CD8-positive, alpha-beta memory T cell (primary cell): ENCODE measurements around the gene FBXO11. TPM values are rescaled to one million over a fixed set of nuclear protein-coding genes. Genes with fewer than 3 reads are reported as not detected.

Experiments used
- CTCF ChIA-PET: fragments of 350-600 bp; sonication (Branson Sonifier 250); formaldehyde crosslinking; loops from one replicate; lab custom pipeline; 2021; ENCODE audit warnings: antibody characterized with exemption; lab: Charles Lee
- POLR2A ChIA-PET: fragments of 350-600 bp; sonication (Branson Sonifier 250); formaldehyde crosslinking; loops from one replicate; lab custom pipeline; 2021; ENCODE audit warnings: antibody characterized with exemption; lab: Charles Lee
- DNase-seq, 5 donors: peaks; one replicate each; pipeline versions ENCODE4 v3.0.0 to v3.0.0-alpha.2; 2020 to 2022; ENCODE audit warnings: mixed read lengths in 1 of 5
- H3K27ac ChIP-seq: one replicate; pipeline ENCODE4 v1.7.0; 2013; ENCODE audit warnings: low read depth, mild to moderate bottlenecking, low read length, moderate library complexity
- H3K27me3 ChIP-seq: 2 replicates; pipeline ENCODE4 v1.7.0; 2013; ENCODE audit warnings: low read length, mild to moderate bottlenecking; ENCODE audit not compliant: insufficient read depth, poor library complexity, severe bottlenecking
- H3K36me3 ChIP-seq: 2 replicates; pipeline ENCODE4 v1.7.0; 2013; ENCODE audit warnings: mild to moderate bottlenecking, low read length, moderate library complexity; ENCODE audit not compliant: insufficient read depth
- H3K4me1 ChIP-seq: 2 replicates; pipeline ENCODE4 v1.7.0; 2013; ENCODE audit warnings: mild to moderate bottlenecking, low read length, moderate library complexity; ENCODE audit not compliant: insufficient read depth
- H3K4me3 ChIP-seq: 2 replicates; pipeline ENCODE4 v1.7.0; 2013; ENCODE audit warnings: mild to moderate bottlenecking, low read length
- H3K9me3 ChIP-seq: 2 replicates; pipeline ENCODE4 v1.7.0; 2013; ENCODE audit warnings: mild to moderate bottlenecking, low read length
- H3K27ac Mint-ChIP-seq, 8 donors: one replicate each; pipeline ENCODE4 v1.8.0; 2020 to 2021; ENCODE audit warnings: mixed read lengths in 8 of 8, mild to moderate bottlenecking in 6 of 8, inconsistent platforms in 3 of 8, moderate library complexity in 3 of 8
- H3K27me3 Mint-ChIP-seq, 2 donors: one replicate each; pipeline ENCODE4 v1.8.0; 2020 to 2021; ENCODE audit warnings: mixed read lengths in 2 of 2, mild to moderate bottlenecking in 1 of 2, moderate library complexity in 1 of 2
- H3K36me3 Mint-ChIP-seq, 3 donors: one replicate each; pipeline ENCODE4 v1.8.0; 2020 to 2021; ENCODE audit warnings: mixed read lengths in 3 of 3, inconsistent platforms in 1 of 3, mild to moderate bottlenecking in 1 of 3
- H3K4me1 Mint-ChIP-seq, 3 donors: one replicate each; pipeline ENCODE4 v1.8.0; 2020 to 2021; ENCODE audit warnings: mixed read lengths in 3 of 3, inconsistent platforms in 1 of 3, mild to moderate bottlenecking in 1 of 3
- H3K4me3 Mint-ChIP-seq, 7 donors: one replicate each; pipeline ENCODE4 v1.8.0; 2020 to 2021; ENCODE audit warnings: mixed read lengths in 7 of 7, mild to moderate bottlenecking in 6 of 7, moderate library complexity in 4 of 7, inconsistent platforms in 2 of 7
- H3K9me3 Mint-ChIP-seq, 5 donors: one replicate each; pipeline ENCODE4 v1.8.0; 2020 to 2022; ENCODE audit warnings: mixed read lengths in 5 of 5, mild to moderate bottlenecking in 3 of 5, moderate library complexity in 2 of 5, inconsistent platforms in 1 of 5
- polyA plus RNA-seq: library from polyadenylated mRNA; unstranded; fragments of 300-500 nt; fragmentation: Illumina TruSeq; gene quantifications from one replicate; pipeline ENCODE4 v1.2.3, GENCODE V29; 2021
- total RNA-seq, 2 experiments: library from RNA; stranded (reverse); gene quantifications; one replicate each; pipeline ENCODE4 v1.2.3, GENCODE V29; 2021

Gene FBXO11
- total and polyA plus RNA-seq, 3 experiments from 2014 or later = 9.9 to 41.8 (median 41.2) TPM

GRCh38 chr2:47778698-47779425 lies 127.4 kb downstream of the FBXO11 start:
- H3K36me3 Mint-ChIP-seq = peaks cover 0 to 1% (median 0%) of the 10 kb centered on the region in 3 donors
- H3K4me3 ChIP-seq = no peak overlapping the region
- H3K4me3 Mint-ChIP-seq = peak overlapping the region in 1 of 7 donors; percentile 2
- no peaks in the 10 kb centered on the region for H3K27me3 ChIP-seq
- H3K36me3 ChIP-seq = no peaks in the 10 kb centered on the region
- H3K27ac ChIP-seq = no peak overlapping the region
- POLR2A ChIA-PET = no interaction called here
- CTCF ChIA-PET = interaction anchor here (0.6 to 3.2 kb wide), 4 partner anchors 11 to 113 kb away, joined by 3 to 22 read pairs (median 6); no protein-coding TSS in a partner anchor
- peak overlapping the region in 1 of 8 donors; percentile 46 for H3K27ac Mint-ChIP-seq
- peaks cover 0 to 4% (median 0%) of the 10 kb centered on the region in 3 donors for H3K4me1 Mint-ChIP-seq
- H3K4me1 ChIP-seq = no peaks in the 10 kb centered on the region
- H3K9me3 Mint-ChIP-seq = no peaks in the 10 kb centered on the region
- no peaks in the 10 kb centered on the region for H3K9me3 ChIP-seq
- DNase-seq = no peak
- no peaks in the 10 kb centered on the region for H3K27me3 Mint-ChIP-seq

- no peaks in the 10 kb centered on the region for H3K27me3 ChIP-seq
- H3K9me3 ChIP-seq = no peaks in the 10 kb centered on the region
- POLR2A ChIA-PET = no interaction called here
- no peak overlapping the region for H3K4me3 Mint-ChIP-seq
- H3K27ac ChIP-seq = no peak overlapping the region
- no peak overlapping the region for H3K4me3 ChIP-seq
- H3K27ac Mint-ChIP-seq = no peak overlapping the region
- no peaks in the 10 kb centered on the region for H3K36me3 ChIP-seq
- no peaks in the 10 kb centered on the region for H3K36me3 Mint-ChIP-seq
- peaks cover 0 to 2% (median 0%) of the 10 kb centered on the region in 3 donors for H3K4me1 Mint-ChIP-seq
- no peaks in the 10 kb centered on the region for H3K4me1 ChIP-seq
- CTCF ChIA-PET = interaction anchor here (1.5 to 3.2 kb wide), 2 partner anchors 9 to 442 kb away, joined by 3 to 22 read pairs; no protein-coding TSS in a partner anchor
- no peaks in the 10 kb centered on the region for H3K27me3 Mint-ChIP-seq
- H3K9me3 Mint-ChIP-seq = no peaks in the 10 kb centered on the region
- no peak for DNase-seq
These were observed 128.9 kb downstream of the FBXO11 start for GRCh38 chr2:47777277-47777937.

- H3K4me3 ChIP-seq = no peak overlapping the region
- ChIA-PET POLR2A (no interaction called here), CTCF (no interaction called here)
- no peaks in the 10 kb centered on the region for H3K36me3 ChIP-seq
- H3K4me1 Mint-ChIP-seq = no peaks in the 10 kb centered on the region
- H3K27ac ChIP-seq = no peak overlapping the region
- H3K27me3 ChIP-seq = no peaks in the 10 kb centered on the region
- H3K9me3 Mint-ChIP-seq = no peaks in the 10 kb centered on the region
- DNase-seq = no peak
- H3K36me3 Mint-ChIP-seq = no peaks in the 10 kb centered on the region
- no peaks in the 10 kb centered on the region for H3K9me3 ChIP-seq
- no peaks in the 10 kb centered on the region for H3K4me1 ChIP-seq
- no peak overlapping the region for H3K4me3 Mint-ChIP-seq
- H3K27ac Mint-ChIP-seq = no peak overlapping the region
- peaks cover 0 to 1% of the 10 kb centered on the region in 2 donors for H3K27me3 Mint-ChIP-seq
These were observed 131.7 kb downstream of the FBXO11 start for GRCh38 chr2:47774567-47774966.

- peaks cover 7% of the 10 kb centered on the region for H3K4me1 ChIP-seq
- DNase-seq = no peak
- H3K9me3 ChIP-seq = no peaks in the 10 kb centered on the region
- H3K4me1 Mint-ChIP-seq = peaks cover 3 to 6% (median 5%) of the 10 kb centered on the region in 3 donors
- H3K27ac ChIP-seq = no peak overlapping the region
- peaks cover 0 to 1% of the 10 kb centered on the region in 2 donors for H3K27me3 Mint-ChIP-seq
- CTCF ChIA-PET = no interaction called here
- H3K27ac Mint-ChIP-seq = no peak overlapping the region
- H3K4me3 Mint-ChIP-seq = no peak overlapping the region
- H3K36me3 ChIP-seq = no peaks in the 10 kb centered on the region
- no peaks in the 10 kb centered on the region for H3K27me3 ChIP-seq
- POLR2A ChIA-PET = no interaction called here
- no peaks in the 10 kb centered on the region for H3K9me3 Mint-ChIP-seq
- no peaks in the 10 kb centered on the region for H3K36me3 Mint-ChIP-seq
- no peak overlapping the region for H3K4me3 ChIP-seq
These were observed 134.0 kb downstream of the FBXO11 start for GRCh38 chr2:47772343-47772742.

- Histone ChIP-seq H3K36me3 (no peaks in the 10 kb centered on the region), H3K4me3 (no peak overlapping the region), H3K9me3 (no peaks in the 10 kb centered on the region), H3K4me1 (peaks cover 7% of the 10 kb centered on the region), H3K27me3 (no peaks in the 10 kb centered on the region), H3K27ac (no peak overlapping the region)
- H3K9me3 Mint-ChIP-seq = no peaks in the 10 kb centered on the region
- ChIA-PET CTCF (interaction anchor here (0.7 to 1.5 kb wide), 3 partner anchors 12 to 436 kb away, joined by 3 to 8 read pairs (median 3); partner anchors contain the start of gene MSH6), POLR2A (no interaction called here)
- no peak for DNase-seq
- no peaks in the 10 kb centered on the region for H3K36me3 Mint-ChIP-seq
- no peak overlapping the region for H3K27ac Mint-ChIP-seq
- H3K4me1 Mint-ChIP-seq = peaks cover 3 to 6% (median 5%) of the 10 kb centered on the region in 3 donors
- peaks cover 0 to 1% of the 10 kb centered on the region in 2 donors for H3K27me3 Mint-ChIP-seq
- H3K4me3 Mint-ChIP-seq = no peak overlapping the region
These were observed 135.1 kb downstream of the FBXO11 start for GRCh38 chr2:47771211-47771610.

GRCh38 chr2:47769318-47769717 lies 137.0 kb downstream of the FBXO11 start:
- Mint-ChIP-seq H3K4me1 (peaks cover 3 to 6% (median 5%) of the 10 kb centered on the region in 3 donors), H3K27me3 (peaks cover under 1 to 1% of the 10 kb centered on the region in 2 donors), H3K4me3 (no peak overlapping the region), H3K27ac (no peak overlapping the region), H3K9me3 (no peaks in the 10 kb centered on the region), H3K36me3 (no peaks in the 10 kb centered on the region)
- H3K27me3 ChIP-seq = no peaks in the 10 kb centered on the region
- ChIA-PET POLR2A (no interaction called here), CTCF (interaction anchor here (2.8 kb wide), 1 partner anchor 433 kb away, joined by 38 read pairs; no protein-coding TSS in a partner anchor)
- H3K4me1 ChIP-seq = peaks cover 7% of the 10 kb centered on the region
- no peaks in the 10 kb centered on the region for H3K9me3 ChIP-seq
- DNase-seq = no peak
- no peak overlapping the region for H3K4me3 ChIP-seq
- H3K27ac ChIP-seq = no peak overlapping the region
- H3K36me3 ChIP-seq = no peaks in the 10 kb centered on the region

GRCh38 chr2:47767880-47768609 lies 138.3 kb downstream of the FBXO11 start:
- no peaks in the 10 kb centered on the region for H3K9me3 Mint-ChIP-seq

More at GRCh38 chr2:47767880-47768609, 138.3 kb downstream of the FBXO11 start:
- Mint-ChIP-seq H3K27ac (peak overlapping the region in 1 of 8 donors; percentile 70), H3K36me3 (no peaks in the 10 kb centered on the region), H3K4me1 (peaks cover 3 to 6% (median 5%) of the 10 kb centered on the region in 3 donors), H3K27me3 (peaks cover 4 to 6% of the 10 kb centered on the region in 2 donors), H3K4me3 (peak overlapping the region in 4 of 7 donors; percentile 23 to 61 (median 42))
- Histone ChIP-seq H3K4me3 (no peak overlapping the region), H3K4me1 (peaks cover 7% of the 10 kb centered on the region), H3K27ac (no peak overlapping the region), H3K27me3 (no peaks in the 10 kb centered on the region), H3K36me3 (no peaks in the 10 kb centered on the region), H3K9me3 (no peaks in the 10 kb centered on the region)
- CTCF ChIA-PET = interaction anchor here (0.7 to 2.8 kb wide), 23 partner anchors 9 to 786 kb away, joined by 3 to 38 read pairs (median 3); partner anchors contain the start of genes MSH2 and MSH6
- DNase-seq = peak; percentile 48 to 75 (median 64)
- POLR2A ChIA-PET = interaction anchor here (0.5 to 0.7 kb wide), 3 partner anchors 52 to 433 kb away, joined by 3 to 6 read pairs (median 3); no protein-coding TSS in a partner anchor
